ENCODE results near the gene CDHR3. TPM values are rescaled to one million over a fixed set of nuclear protein-coding genes. Genes with fewer than 3 reads are reported as not detected.

Gene CDHR3
- total and polyA plus RNA-seq, 2 donors (not counting 3 experiments of a cell fraction or from before 2014, with no cell fraction given): 0.46 to 2.3 TPM

GRCh38 chr7:106062521-106062931, 99.5 kb downstream of the CDHR3 start:
- dilution Hi-C loops (cut with MboI; ENCODE audit: extremely low pct_ligation_motif_present, low sequenced_read_pairs) (loop anchor here (25.0 kb wide), 1 partner anchor 100 kb away; no protein-coding TSS in a partner anchor), intact Hi-C loops (cut with micrococcal nuclease) (no loop called here)
- FAIRE-seq (no peak), DNase-seq (ENCODE audit: low read depth, low spot score) (no peak)
- H3K79me2 ChIP-seq (ENCODE audit: control insufficient read depth, insufficient read depth, low read length): no peaks in the 10 kb centered on the region
- H4K20me1 ChIP-seq (replicated peaks; ENCODE audit: control insufficient read depth, extremely low read depth, insufficient read depth, low read length): no peaks in the 10 kb centered on the region
- H3K4me3 ChIP-seq (replicated peaks in 1 of 3; ENCODE audit: insufficient read depth in 1 of 3, low read depth in 1 of 3, low read length in 3 of 3): no peak overlapping the region
- ChIA-PET POLR2A (no interaction called here), CTCF (interaction anchor here (4.2 to 8.8 kb wide), 2 partner anchors 92 kb away, joined by 25 to 209 read pairs; no protein-coding TSS in a partner anchor)
- no peak overlapping the region for H3K27ac ChIP-seq (ENCODE audit: insufficient read depth, low read depth, low read length)
- BruUV-seq (replicated peaks): no TSS peak
- H3K9me3 ChIP-seq (replicated peaks; ENCODE audit: control insufficient read depth, insufficient read depth, low read length): no peaks in the 10 kb centered on the region
- H2AFZ ChIP-seq (ENCODE audit: low read depth, low read length): no peak overlapping the region
- no peak overlapping the region for H3K9ac ChIP-seq (replicated peaks; ENCODE audit: extremely low read depth, insufficient read depth, low read length)
- no peaks in the 10 kb centered on the region for H3K9me1 ChIP-seq (replicated peaks; ENCODE audit: control insufficient read depth, extremely low read depth, insufficient read depth, low read length)
- TF ChIP-seq POLR2A (IDR thresholded peaks at IDR 0.05; ENCODE audit: low read depth, low read length) (no peak), FOS (IDR thresholded peaks at IDR 0.05; ENCODE audit: borderline replicate concordance, insufficient read depth, low read length) (no peak), EZH2 (IDR thresholded peaks at IDR 0.05; ENCODE audit: borderline replicate concordance, low read depth, low read length, severe bottlenecking) (no peak), JUN (IDR thresholded peaks at IDR 0.05; ENCODE audit: borderline replicate concordance, insufficient read depth, insufficient read length, low read depth) (no peak), MYC (IDR thresholded peaks at IDR 0.05; ENCODE audit: low read depth, low read length) (no peak), POLR2AphosphoS5 (IDR thresholded peaks at IDR 0.05; ENCODE audit: insufficient read depth, low read depth, low read length) (no peak), GATA2 (IDR thresholded peaks at IDR 0.05; ENCODE audit: insufficient read depth, insufficient read length, low read depth, low read length) (no peak), MAX (IDR thresholded peaks at IDR 0.05; ENCODE audit: insufficient read depth, insufficient read length) (no peak)
- TF ChIP-seq, protein P1, sequence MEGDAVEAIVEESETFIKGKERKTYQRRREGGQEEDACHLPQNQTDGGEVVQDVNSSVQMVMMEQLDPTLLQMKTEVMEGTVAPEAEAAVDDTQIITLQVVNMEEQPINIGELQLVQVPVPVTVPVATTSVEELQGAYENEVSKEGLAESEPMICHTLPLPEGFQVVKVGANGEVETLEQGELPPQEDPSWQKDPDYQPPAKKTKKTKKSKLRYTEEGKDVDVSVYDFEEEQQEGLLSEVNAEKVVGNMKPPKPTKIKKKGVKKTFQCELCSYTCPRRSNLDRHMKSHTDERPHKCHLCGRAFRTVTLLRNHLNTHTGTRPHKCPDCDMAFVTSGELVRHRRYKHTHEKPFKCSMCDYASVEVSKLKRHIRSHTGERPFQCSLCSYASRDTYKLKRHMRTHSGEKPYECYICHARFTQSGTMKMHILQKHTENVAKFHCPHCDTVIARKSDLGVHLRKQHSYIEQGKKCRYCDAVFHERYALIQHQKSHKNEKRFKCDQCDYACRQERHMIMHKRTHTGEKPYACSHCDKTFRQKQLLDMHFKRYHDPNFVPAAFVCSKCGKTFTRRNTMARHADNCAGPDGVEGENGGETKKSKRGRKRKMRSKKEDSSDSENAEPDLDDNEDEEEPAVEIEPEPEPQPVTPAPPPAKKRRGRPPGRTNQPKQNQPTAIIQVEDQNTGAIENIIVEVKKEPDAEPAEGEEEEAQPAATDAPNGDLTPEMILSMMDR (IDR thresholded peaks at IDR 0.05; ENCODE audit: extremely low read depth in 1 of 2, insufficient read depth in 1 of 2, low read depth in 1 of 2, low read length in 2 of 2): no peak
- peaks cover 17% of the 10 kb centered on the region for H3K4me1 ChIP-seq (ENCODE audit: control insufficient read depth, extremely low read depth, insufficient read depth, low read length)
- H3K27me3 ChIP-seq (ENCODE audit: control insufficient read depth in 2 of 2, insufficient read depth in 2 of 2, low read length in 2 of 2): no peaks in the 10 kb centered on the region
- no peak overlapping the region for H3K4me2 ChIP-seq (ENCODE audit: insufficient read depth, low read length)
- H3K36me3 ChIP-seq (ENCODE audit: control insufficient read depth in 2 of 2, extremely low read depth in 1 of 2, insufficient read depth in 2 of 2, low read length in 2 of 2): no peaks in the 10 kb centered on the region

Measured in endothelial cell of umbilical vein (primary cell).